HUDEP-2 (cell line): ENCODE data around the gene METTL23.

Experiments used
- DNase-seq, 76 experiments: peaks; one replicate each; lab custom pipeline; 2025; ENCODE audit not compliant: unreplicated experiment in 76 of 76; lab: John Stamatoyannopoulos, UW

METTL23 gene

GRCh38 chr17:76726776-76727718 lies at the start of gene METTL23:
Gene METTL23, plus strand, starts transcription at chr17:76726839. Its CDS starts 2,872 bp downstream, at chr17:76729711.
- DNase-seq = peak in 65 of 76 experiments; percentile 26 to 84 (median 69)

- DNase-seq = no peak
Measured at GRCh38 chr17:76677406-76677805, 49.2 kb upstream of the METTL23 start.

GRCh38 chr17:76678330-76678729 lies 48.3 kb upstream of the METTL23 start:
- DNase-seq = no peak

- DNase-seq = no peak
Measured at GRCh38 chr17:76679239-76679638, 47.4 kb upstream of the METTL23 start.

GRCh38 chr17:76681222-76682137 lies 45.2 kb upstream of the METTL23 start:
- peak in 68 of 76 experiments; percentile 12 to 87 (median 64) for DNase-seq

GRCh38 chr17:76682296-76682695 lies 44.3 kb upstream of the METTL23 start:
- DNase-seq = peak in 73 of 76 experiments; percentile 22 to 92 (median 74)

- no peak for DNase-seq
Measured at GRCh38 chr17:76683011-76683755, 43.5 kb upstream of the METTL23 start.

GRCh38 chr17:76683921-76684745 lies 42.5 kb upstream of the METTL23 start:
- no peak for DNase-seq

- DNase-seq = no peak
Measured at GRCh38 chr17:76684756-76685155, 41.9 kb upstream of the METTL23 start.

GRCh38 chr17:76685366-76685765 lies 41.3 kb upstream of the METTL23 start:
- DNase-seq = no peak

- DNase-seq = no peak
Measured at GRCh38 chr17:76685846-76686245, 40.8 kb upstream of the METTL23 start.

GRCh38 chr17:76686538-76687297 lies 39.9 kb upstream of the METTL23 start:
- no peak for DNase-seq

- no peak for DNase-seq
Measured at GRCh38 chr17:76687298-76688164, 39.1 kb upstream of the METTL23 start.

GRCh38 chr17:76688165-76688622 lies 38.4 kb upstream of the METTL23 start:
- no peak for DNase-seq

GRCh38 chr17:76689859-76690258 lies 36.8 kb upstream of the METTL23 start:
- no peak for DNase-seq

- DNase-seq = no peak
Measured at GRCh38 chr17:76690596-76691280, 35.9 kb upstream of the METTL23 start.
